HS-27A (cell line): Measurements from ENCODE around the gene MIOX.

Experiments used
- DNase-seq: peaks from one replicate; pipeline ENCODE4 v3.0.0-alpha.2; 2012; ENCODE audit warnings: low read depth, missing footprints

MIOX gene

DNA sequence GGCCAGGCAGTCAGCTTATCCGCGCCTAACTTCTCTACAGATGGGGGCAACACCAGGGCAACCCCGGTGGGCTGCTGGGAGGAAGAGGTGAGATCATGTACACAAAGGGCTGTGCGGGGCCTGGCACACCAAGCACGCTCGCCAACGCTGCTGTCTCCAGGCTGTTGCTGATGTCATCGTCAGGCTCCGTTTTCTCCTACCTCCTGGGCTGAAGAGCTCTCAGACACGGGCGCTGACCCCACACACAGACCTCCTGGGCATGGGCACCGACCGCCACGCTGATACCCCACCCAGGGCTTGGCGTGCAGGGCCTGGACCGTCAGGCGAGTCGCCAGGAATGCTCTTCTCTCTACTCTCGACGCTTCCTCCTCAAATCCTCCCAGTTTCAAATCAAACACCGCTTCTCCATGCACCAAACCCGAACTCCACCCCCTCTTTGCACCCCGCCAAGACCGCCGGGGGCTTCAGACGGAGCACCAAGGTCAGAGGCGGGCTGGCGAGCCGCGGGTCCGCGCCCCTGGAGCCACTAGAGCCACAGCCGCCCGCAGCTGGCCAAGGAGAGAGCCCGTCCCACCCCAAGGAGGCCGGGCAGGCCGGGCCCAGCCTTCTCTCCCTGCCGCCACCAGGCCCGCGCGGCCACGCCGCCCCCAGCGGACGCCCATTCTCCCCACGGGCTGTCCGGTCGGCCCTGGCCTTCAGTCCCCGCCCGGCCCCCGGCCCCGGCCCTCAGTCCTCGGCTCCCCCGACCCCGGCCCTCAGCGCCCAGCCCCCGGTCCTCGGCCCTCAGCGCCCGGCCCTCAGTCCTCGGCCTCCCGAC is 12.6 kb upstream of the MIOX start:
- no peak for DNase-seq

DNA sequence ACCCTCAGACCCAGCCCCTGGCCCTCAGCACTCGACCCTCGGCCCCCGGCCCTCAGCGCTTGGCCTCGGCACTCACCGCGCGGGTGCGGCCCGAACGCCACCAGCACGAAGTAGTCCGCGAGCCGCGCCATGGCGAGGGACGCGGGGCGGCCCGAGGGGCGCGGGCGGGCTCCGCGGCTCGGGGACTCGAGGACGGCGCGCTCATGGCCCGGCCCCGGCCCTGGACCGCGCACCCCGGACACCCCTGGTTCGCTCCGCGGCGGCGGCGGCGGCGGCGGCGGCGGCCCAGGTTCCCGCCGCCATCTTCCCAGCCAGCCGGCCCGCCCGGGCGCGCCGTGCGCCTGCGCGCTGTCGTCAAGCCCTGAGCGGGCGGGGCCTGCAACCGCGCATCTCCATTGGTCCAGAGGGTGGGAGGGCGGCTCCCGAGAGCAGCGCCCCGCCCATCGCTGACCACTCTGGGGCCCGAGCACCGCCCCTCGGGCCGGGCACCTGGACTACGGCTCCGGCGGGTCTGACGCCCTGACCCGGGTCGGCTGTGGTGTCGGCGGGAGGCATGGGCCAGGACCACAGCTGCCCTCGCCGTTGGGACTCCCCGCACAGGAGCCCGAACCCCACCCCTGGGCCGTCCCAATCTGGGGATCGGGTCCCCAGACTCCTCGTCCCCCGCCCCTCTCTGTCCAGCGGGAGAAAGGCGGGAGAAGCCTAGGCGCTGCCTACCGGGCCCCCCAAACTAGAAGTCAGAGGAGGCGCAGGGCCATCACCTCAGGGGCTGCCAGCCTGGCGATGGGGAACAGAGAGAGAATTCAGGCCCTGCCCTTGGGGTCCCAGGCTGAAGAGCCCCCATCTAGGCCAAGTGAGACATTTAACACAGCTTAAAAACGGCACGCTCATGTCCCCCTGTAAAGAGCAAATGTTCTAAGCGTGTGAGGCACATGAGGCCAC is 11.7 kb upstream of the MIOX start, which contains the start of gene SBF1:
Gene SBF1 (minus strand): TSS at position 326 of the 942 bp plus-strand sequence. CDS start 195 bp downstream, at position 131.
- peak; percentile 43 for DNase-seq

DNA sequence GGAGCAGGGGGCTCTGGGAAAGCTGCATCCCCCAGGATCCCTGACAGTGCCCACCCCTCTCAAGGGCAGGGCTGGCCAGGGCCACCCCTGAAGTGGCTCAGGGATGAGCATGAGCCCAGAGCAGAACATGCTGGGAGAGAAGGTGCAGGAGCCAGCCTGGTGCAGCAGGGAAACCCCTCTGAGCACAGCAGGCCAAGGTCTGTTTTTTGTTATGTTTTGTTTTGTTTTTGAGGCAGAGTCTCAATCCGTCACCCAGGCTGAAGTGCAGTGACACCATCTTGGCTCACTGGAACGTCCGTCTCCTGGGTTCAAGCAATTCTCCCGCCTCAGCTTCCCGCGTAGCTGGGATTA is 11.0 kb upstream of the MIOX start:
- DNase-seq: no peak

GRCh38 chr22:50476868-50477267 is 9.8 kb upstream of the MIOX start:
- no peak for DNase-seq

GRCh38 chr22:50477923-50478322 is 8.7 kb upstream of the MIOX start:
- DNase-seq: no peak

DNA sequence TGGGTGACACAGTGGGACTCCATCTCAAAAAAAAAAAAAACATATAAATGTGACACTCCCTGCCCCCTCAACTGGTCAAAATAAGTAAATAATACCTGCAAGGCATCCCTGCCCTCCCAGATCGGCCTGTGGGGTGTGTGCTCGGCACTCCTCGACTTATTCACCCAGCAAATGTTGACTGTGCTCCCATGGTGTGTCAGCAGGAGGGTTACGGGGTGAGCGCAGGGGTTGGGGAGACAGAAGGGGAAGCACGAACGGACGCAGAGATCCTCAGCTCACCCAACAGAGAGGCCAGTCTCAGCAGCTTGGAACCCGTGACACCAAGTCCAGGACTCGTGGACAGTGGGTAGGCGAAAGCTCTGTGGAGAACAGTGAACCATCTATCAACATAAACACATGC is 6.9 kb upstream of the MIOX start:
- no peak for DNase-seq

DNA sequence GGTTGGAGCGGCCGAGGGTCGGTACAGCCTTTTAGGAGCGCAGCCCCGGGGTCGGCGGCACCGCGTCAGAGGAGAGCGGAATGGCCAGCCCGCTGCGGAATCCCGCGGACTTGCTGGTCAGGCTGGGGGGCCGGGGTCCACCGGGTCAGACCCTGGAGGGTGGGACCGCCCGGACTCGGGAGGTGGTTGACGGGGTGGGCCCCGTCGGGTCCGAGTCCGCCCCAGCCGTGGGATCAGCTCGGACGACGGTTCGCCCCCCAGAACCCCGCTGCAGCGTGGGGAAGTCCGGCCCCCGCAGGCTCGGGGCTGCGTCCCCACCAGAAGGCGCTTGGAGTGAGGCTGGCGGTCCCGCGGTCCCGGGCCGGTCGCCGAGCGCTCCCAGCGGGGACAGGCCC is 5.6 kb upstream of the MIOX start:
- DNase-seq: no peak

- DNase-seq: no peak
Measured at GRCh38 chr22:50481440-50482106, 5.1 kb upstream of the MIOX start, which contains the start of gene ADM2. Gene ADM2, plus strand, starts transcription at chr22:50481543. Its CDS starts 305 bp downstream, at chr22:50481848.

DNA sequence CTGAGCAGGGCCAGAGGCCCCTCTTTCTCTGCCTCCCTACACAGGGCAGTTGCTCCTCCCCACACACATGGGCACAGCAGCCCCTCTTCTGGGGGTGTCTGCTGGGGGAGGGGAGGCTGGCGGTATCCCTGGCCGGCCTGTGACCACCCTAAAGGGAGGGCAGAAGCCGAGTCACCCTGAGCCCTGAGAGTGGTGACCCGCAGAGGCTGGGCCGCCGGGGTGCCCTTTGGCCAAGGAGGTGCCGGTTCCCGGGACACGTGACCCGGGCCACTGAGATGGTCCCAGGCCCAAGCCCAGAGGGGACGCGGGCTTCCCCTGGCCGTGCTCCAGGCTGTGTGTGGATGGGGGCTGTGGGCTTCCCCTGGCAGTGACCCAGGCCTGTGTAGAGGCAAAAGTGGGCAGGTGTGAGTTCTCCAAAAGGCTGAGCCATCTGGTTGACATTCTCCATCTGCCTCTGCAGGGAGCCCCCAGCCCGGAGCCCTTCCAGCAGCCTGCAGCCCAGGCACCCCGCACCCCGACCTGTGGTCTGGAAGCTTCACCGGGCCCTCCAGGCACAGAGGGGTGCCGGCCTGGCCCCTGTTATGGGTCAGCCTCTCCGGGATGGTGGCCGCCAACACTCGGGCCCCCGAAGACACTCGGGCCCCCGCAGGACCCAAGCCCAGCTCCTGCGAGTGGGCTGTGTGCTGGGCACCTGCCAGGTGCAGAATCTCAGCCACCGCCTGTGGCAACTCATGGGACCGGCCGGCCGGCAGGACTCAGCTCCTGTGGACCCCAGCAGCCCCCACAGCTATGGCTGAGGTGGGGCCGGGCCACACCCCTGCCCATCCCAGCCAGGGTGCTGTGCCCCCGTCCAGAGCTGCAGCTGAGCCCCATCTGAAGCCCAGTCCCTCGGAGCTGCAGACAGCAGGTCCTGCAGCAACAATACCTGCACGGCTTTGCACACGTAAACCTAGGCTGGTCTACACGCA is 4.3 kb upstream of the MIOX start:
- DNase-seq: no peak

GRCh38 chr22:50483106-50483505 is 3.6 kb upstream of the MIOX start:
- no peak for DNase-seq

DNA sequence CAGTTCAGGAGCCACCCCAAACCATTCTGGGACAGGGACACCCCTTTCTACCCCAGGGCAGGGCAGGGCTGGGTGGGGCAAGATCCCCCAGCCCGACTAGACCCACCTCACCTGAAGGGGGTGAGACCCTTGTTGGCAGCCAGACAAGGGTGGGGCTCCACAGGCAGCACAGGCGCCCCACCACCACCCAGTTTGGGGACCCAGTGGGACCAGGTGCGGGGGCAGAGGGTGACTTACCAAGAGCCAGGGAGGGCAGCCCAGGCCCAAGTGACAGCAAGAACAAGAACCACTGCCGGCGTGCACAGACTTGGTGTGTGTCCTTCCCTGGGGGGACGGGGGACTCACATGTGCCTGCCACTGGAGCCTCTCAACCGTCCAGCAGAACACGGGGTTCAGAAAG is 3.1 kb upstream of the MIOX start:
- no peak for DNase-seq

- DNase-seq: no peak
Measured at GRCh38 chr22:50483977-50484853, 2.4 kb upstream of the MIOX start.

- DNase-seq: no peak
Measured at GRCh38 chr22:50485221-50486131, 1.2 kb upstream of the MIOX start.

GRCh38 chr22:50487290-50488005 is 789 bp downstream of the MIOX start:
- DNase-seq: no peak

GRCh38 chr22:50488006-50488677 is 1.5 kb downstream of the MIOX start:
- DNase-seq: no peak

- DNase-seq: no peak
Measured at GRCh38 chr22:50488886-50489285, 2.2 kb downstream of the MIOX start.

DNA sequence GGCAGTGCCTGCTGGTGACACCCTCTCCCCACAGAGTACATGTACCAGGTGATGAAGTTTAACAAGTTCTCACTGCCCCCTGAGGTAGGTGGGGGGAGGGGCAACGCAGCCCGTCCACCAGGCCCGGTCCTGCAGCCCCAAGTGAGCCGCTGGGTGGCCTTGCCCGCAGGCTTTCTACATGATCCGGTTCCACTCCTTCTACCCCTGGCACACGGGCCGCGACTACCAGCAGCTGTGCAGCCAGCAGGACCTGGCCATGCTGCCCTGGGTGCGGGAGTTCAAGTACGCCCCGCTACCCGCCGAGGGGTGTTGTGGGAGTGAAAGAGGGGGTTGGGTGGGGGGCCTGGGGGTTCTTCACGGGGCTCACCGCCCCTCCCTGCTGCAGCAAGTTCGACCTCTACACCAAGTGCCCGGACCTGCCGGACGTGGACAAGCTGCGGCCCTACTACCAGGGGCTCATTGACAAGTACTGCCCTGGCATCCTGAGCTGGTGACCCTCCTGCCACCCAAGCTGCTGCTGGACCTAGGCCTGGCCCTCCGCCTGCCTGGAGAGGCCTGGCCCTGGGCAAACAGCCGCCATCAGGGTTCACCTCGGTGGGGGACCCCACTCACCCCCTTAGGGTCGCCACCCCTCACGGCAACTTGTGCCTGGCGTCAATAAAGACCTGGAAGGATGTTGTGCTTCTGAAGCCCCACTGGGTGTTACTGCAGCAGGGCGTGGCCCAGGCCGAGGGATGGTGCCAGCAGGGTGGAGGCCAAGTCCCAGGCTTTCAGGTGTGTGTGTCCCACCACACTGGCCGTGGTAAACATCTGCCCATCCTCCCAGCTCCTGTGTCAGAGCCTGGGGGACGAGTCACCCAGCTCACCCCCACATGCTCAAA is 2.9 kb downstream of the MIOX start:
- DNase-seq: no peak
